GM12873 (cell line): ENCODE data around the gene CCDC197.

Experiments
- TF ChIP-seq, protein P1 (sequence below): IDR thresholded peaks from 2 replicates; pipeline ENCODE4 v1.5.1; 2012; ENCODE audit warnings: low read depth, mild to moderate bottlenecking, moderate library complexity, low read length, control low read depth; ENCODE audit not compliant: insufficient read depth; ENCODE audit errors: missing control alignments

CCDC197 gene

DNA sequence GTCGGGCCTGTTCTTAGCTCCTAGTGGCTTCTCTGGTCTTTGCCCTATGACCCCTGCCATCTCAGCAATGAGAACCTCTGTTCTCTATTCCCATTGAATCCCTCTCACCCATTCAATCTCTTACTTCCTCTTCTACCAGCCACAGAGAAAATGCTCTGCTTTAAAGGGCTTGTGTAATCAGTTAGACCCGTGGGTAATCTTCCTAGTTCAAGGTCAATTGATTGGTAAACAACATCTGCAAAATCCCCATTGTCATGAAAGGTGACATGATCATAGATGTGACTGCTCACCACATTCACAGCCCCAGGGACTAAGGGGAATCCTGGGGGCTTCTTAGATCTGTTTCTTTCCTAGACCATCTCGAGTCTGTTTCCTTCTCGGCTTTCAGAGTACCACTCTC lies 7.2 kb upstream of the CCDC197 start:
- TF ChIP-seq, protein P1, sequence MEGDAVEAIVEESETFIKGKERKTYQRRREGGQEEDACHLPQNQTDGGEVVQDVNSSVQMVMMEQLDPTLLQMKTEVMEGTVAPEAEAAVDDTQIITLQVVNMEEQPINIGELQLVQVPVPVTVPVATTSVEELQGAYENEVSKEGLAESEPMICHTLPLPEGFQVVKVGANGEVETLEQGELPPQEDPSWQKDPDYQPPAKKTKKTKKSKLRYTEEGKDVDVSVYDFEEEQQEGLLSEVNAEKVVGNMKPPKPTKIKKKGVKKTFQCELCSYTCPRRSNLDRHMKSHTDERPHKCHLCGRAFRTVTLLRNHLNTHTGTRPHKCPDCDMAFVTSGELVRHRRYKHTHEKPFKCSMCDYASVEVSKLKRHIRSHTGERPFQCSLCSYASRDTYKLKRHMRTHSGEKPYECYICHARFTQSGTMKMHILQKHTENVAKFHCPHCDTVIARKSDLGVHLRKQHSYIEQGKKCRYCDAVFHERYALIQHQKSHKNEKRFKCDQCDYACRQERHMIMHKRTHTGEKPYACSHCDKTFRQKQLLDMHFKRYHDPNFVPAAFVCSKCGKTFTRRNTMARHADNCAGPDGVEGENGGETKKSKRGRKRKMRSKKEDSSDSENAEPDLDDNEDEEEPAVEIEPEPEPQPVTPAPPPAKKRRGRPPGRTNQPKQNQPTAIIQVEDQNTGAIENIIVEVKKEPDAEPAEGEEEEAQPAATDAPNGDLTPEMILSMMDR = no peak

DNA sequence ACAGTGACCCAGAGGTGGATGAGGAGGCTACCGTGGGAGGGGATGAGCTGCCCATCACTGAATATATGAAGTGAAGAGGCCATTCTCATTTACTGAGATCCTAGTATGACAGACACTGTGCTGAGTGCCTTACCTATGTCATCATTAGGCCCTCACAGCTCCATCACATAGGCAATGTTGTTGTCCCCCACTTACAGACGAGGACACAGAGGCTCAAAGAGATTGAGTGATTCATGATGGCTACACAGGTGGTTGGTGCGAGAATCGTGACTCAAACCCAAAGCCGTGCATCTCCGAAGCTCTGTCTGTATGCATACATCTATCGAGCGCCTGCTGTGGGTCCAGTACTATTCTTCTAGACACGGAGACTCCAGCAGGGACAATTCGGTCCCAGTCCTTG lies 5.9 kb upstream of the CCDC197 start:
- TF ChIP-seq, protein P1 = no peak

DNA sequence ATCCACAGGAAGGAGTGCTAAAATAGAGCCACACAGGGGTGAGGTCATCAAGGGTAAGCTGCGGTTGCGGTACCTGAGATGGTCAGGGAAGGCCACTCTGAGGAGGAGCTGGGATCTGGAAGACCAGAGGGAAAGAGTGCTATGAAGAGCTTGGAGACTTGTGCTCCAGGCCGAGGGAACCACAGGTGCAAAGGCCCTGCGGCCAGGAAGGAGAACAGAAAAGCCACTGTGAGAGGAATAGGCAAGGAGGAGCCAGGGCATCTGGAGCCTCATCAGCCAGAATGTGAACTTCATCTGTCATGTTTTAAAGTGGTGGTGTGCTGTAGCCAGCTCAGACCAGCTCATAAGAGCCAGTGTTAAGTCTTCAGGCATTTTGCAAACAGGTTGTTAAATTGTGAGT lies 5.5 kb upstream of the CCDC197 start:
- TF ChIP-seq, protein P1 = no peak

DNA sequence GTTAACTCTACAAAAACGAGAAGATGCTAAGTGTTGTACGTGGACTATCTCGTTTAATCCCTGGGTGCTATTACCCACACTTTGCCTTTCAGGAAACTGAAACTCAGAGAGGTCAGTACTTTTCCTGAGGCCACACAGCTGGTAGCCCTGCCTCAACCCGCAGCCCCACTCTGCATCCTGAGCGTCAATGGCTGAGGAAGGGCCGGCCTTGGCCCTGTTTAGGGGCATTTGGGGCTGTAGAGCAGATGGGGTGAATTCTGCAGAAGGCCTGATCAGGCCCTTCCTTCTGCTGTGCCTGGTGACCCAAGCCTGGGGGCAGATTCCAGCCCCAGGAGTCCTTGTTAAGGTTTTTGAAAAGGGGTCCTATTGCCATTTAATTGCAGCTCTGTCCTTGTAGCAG lies 3.7 kb upstream of the CCDC197 start:
- TF ChIP-seq, protein P1 = no peak

DNA sequence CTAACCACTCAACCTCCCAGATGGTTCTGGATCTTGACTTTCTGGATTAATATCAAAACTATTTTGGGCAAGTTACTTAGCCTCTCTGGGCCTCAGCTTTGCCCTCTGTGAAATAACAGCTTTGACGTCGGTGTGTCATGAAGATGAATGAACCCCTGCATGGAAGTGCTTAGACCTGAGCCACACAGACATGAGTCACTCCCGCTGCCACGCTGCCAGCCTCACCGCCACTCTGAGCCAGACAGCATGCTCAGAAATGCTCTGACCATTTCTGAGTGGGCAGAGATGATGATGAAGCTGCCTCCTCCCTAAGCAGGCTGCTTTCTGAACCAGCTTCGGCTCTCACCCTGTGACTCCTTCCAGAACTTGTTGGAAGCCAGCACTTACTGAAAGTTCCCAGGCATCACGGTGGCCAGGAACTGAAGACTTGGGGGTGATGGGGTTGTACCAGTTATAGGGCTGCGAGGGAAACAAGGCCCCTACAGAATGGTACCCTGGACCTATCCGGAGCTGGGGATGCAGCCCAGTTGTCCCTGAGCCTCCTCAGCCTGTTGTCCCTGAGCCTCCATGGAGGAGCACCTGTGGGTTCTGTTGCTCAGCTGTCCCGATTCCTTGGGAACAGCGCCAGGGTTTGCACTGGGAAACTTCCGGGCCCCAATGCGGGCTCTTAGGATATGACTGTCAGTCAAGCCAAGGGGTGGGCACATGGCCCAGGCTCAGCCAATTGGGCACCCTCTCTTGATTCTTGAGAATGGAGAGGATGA lies 2.0 kb upstream of the CCDC197 start:
- TF ChIP-seq, protein P1 = no peak

DNA sequence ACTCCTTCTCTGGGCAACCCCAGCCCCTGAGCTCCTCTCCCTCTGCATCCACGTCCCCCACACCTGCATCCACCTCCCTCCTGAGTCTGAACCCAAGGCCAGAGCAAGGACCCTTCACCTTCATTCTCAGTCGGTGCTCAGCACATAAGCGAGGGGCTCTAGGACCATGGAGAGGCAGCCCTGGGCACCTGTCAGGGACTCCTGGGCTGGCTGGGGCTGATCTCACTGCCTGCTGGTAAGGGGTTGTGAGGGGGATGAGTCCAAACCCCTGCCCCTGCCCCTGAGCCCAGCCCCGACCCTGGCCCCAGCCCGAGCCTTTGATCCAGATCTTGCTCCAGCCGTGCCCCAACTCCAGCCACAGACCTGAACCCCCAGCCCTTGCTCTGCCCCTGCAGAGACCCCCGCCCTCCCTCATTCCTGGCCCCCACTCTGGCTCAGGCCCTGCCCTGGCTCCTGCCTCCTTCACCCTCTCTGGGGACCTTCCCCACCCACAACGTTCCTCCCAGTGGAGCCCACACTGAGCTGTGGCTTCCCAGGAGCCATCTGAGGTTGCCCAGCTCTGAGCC lies 888 bp upstream of the CCDC197 start:
- TF ChIP-seq, protein P1 = no peak

DNA sequence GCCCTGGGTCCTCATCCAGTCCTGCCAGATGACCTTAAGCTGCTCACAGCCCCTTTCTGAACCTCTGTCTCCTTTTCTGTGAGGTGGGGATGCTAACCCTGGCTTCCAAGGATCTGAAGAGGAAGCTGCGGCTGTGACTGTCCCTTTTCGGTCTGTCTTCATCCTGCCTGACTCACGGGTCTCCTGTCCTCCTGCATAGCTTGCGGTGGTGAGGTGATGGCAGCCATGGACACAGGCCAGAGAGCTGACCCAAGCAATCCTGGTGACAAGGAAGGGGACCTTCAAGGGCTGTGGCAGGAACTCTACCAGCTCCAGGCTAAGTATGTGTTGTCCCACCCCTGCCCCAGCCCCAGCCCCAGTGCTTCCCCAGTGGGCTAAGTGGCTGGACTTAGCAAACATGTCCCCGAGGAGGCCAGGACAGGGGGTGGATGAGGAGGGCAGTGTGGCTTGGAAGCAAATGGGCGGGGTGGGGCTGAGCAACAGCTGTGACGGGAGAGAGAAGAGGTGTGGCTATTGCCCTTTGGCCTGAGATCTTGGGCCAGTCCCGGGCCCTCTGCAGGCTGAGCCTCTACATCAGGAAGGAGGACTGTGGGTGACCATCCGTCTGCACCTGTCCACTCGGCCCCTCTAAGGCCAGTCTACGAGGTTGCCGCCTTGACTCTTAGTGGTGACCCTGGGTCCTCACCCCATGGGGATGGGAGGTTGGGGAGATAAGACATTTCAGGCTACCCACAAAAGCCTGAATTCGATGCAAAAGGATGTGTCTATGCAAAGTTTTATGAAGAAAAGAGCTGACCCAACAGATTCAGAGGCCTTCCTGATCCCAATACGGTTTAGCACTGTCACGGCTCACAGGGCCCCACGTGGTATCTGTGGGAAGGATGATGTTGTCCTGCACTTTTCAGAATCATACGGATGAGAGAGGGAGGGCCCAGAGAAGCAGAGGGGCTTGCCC lies 1.1 kb downstream of the CCDC197 start:
- TF ChIP-seq, protein P1 = no peak
